ENCODE results near the gene ZNF362. TPM values are rescaled to one million over a fixed set of nuclear protein-coding genes. Genes with fewer than 3 reads are reported as not detected.

Gene ZNF362
- total and polyA plus RNA-seq, 2 donors (not counting 1 experiment from before 2014, with no cell fraction given): 3.8 to 5.7 TPM

GRCh38 chr1:33294071-33295010 lies 38.0 kb downstream of the ZNF362 start:
- Histone ChIP-seq H3K9ac (ENCODE audit: insufficient read depth, low read length) (no peak overlapping the region), H3K4me1 (ENCODE audit: control insufficient read depth, extremely low read depth, insufficient read depth, low read length) (peaks cover 5% of the 10 kb centered on the region), H2AFZ (ENCODE audit: low read length) (no peak overlapping the region), H3K36me3 (ENCODE audit: control insufficient read depth, insufficient read depth, low read length) (peaks cover 4% of the 10 kb centered on the region), H3K4me3 (replicated peaks in 1 of 4; ENCODE audit: control extremely low read depth in 1 of 4, insufficient read depth in 1 of 4, low read depth in 3 of 4, low read length in 4 of 4) (no peak overlapping the region), H3K9me3 (ENCODE audit: control insufficient read depth, insufficient read depth, low read depth, low read length) (no peaks in the 10 kb centered on the region), H3K27me3 (ENCODE audit: control insufficient read depth, insufficient read depth, low read length) (no peaks in the 10 kb centered on the region), H4K20me1 (ENCODE audit: control insufficient read depth, extremely low read depth, insufficient read depth, low read length) (no peaks in the 10 kb centered on the region), H3K79me2 (ENCODE audit: control insufficient read depth, insufficient read depth, low read length) (no peaks in the 10 kb centered on the region), H3K27ac (ENCODE audit: insufficient read depth, low read length) (no peak overlapping the region), H3K4me2 (ENCODE audit: extremely low read depth, insufficient read depth, low read length) (no peak overlapping the region)
- no peak for DNase-seq (ENCODE audit: low read depth in 2 of 2)
- TF ChIP-seq EZH2 (IDR thresholded peaks at IDR 0.05; ENCODE audit: low read length, missing control alignments): no peak
- TF ChIP-seq CTCF (conservative IDR thresholded peaks at IDR 0.05 in 1 of 2, IDR thresholded peaks at IDR 0.05 in 1 of 2; ENCODE audit: low read depth in 1 of 2, low read length in 2 of 2): no peak

GRCh38 chr1:33295023-33295422 lies 38.7 kb downstream of the ZNF362 start:
- H3K4me3 ChIP-seq (replicated peaks in 1 of 4; ENCODE audit: control extremely low read depth in 1 of 4, insufficient read depth in 1 of 4, low read depth in 3 of 4, low read length in 4 of 4): no peak overlapping the region
- H3K4me2 ChIP-seq (ENCODE audit: extremely low read depth, insufficient read depth, low read length): no peak overlapping the region
- no peaks in the 10 kb centered on the region for H3K79me2 ChIP-seq (ENCODE audit: control insufficient read depth, insufficient read depth, low read length)
- H4K20me1 ChIP-seq (ENCODE audit: control insufficient read depth, extremely low read depth, insufficient read depth, low read length): no peaks in the 10 kb centered on the region
- H3K9ac ChIP-seq (ENCODE audit: insufficient read depth, low read length): no peak overlapping the region
- no peaks in the 10 kb centered on the region for H3K27me3 ChIP-seq (ENCODE audit: control insufficient read depth, insufficient read depth, low read length)
- no peak for DNase-seq (ENCODE audit: low read depth in 2 of 2)
- H3K36me3 ChIP-seq (ENCODE audit: control insufficient read depth, insufficient read depth, low read length): peaks cover 4% of the 10 kb centered on the region
- no peak overlapping the region for H3K27ac ChIP-seq (ENCODE audit: insufficient read depth, low read length)
- no peaks in the 10 kb centered on the region for H3K9me3 ChIP-seq (ENCODE audit: control insufficient read depth, insufficient read depth, low read depth, low read length)
- peaks cover 5% of the 10 kb centered on the region for H3K4me1 ChIP-seq (ENCODE audit: control insufficient read depth, extremely low read depth, insufficient read depth, low read length)
- TF ChIP-seq EZH2 (IDR thresholded peaks at IDR 0.05; ENCODE audit: low read length, missing control alignments): no peak
- TF ChIP-seq CTCF (conservative IDR thresholded peaks at IDR 0.05 in 1 of 2, IDR thresholded peaks at IDR 0.05 in 1 of 2; ENCODE audit: low read depth in 1 of 2, low read length in 2 of 2): no peak
- H2AFZ ChIP-seq (ENCODE audit: low read length): no peak overlapping the region

DNA sequence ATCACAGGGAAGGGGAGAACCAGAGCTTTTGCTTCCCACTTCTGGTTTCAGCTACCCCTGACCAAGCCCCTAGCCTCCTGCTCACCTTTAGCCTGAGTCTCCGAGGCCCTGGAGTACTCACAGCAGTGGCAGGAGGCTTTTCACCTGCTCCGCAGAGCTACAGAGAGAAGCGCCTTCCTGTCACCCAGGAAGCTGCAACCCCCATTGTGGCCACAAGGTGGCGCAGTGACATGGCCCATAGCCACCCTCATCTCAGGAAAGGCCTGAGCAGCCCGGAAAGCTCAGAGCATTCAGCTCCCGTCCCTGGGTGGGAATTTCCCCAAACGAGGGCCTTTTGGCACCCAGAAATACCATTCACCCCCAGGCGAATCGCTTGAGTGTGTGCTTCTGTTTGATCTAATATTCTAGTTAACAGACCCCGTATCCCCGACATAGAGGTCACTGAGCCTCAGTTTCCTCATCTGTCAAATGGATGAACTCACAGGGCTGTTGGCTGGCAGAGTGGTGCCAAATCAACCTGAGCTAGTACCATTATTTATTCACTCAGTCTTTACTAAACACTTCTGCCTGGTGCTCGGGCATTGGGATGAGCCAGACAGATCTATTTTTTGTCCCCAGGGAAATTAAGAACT lies 39.3 kb downstream of the ZNF362 start:
- Histone ChIP-seq H3K27ac (ENCODE audit: insufficient read depth, low read length) (peak overlapping the region; percentile 19), H3K79me2 (ENCODE audit: control insufficient read depth, insufficient read depth, low read length) (no peaks in the 10 kb centered on the region), H3K4me3 (replicated peaks in 1 of 4; ENCODE audit: control extremely low read depth in 1 of 4, insufficient read depth in 1 of 4, low read depth in 3 of 4, low read length in 4 of 4) (no peak overlapping the region), H3K4me1 (ENCODE audit: control insufficient read depth, extremely low read depth, insufficient read depth, low read length) (peaks cover 5% of the 10 kb centered on the region), H3K27me3 (ENCODE audit: control insufficient read depth, insufficient read depth, low read length) (no peaks in the 10 kb centered on the region), H4K20me1 (ENCODE audit: control insufficient read depth, extremely low read depth, insufficient read depth, low read length) (no peaks in the 10 kb centered on the region), H3K4me2 (ENCODE audit: extremely low read depth, insufficient read depth, low read length) (no peak overlapping the region), H2AFZ (ENCODE audit: low read length) (no peak overlapping the region), H3K36me3 (ENCODE audit: control insufficient read depth, insufficient read depth, low read length) (peaks cover 4% of the 10 kb centered on the region), H3K9me3 (ENCODE audit: control insufficient read depth, insufficient read depth, low read depth, low read length) (no peaks in the 10 kb centered on the region), H3K9ac (ENCODE audit: insufficient read depth, low read length) (no peak overlapping the region)
- TF ChIP-seq EZH2 (IDR thresholded peaks at IDR 0.05; ENCODE audit: low read length, missing control alignments): no peak
- peak; percentile 92 to 94 for TF ChIP-seq CTCF (conservative IDR thresholded peaks at IDR 0.05 in 1 of 2, IDR thresholded peaks at IDR 0.05 in 1 of 2; ENCODE audit: low read depth in 1 of 2, low read length in 2 of 2)
- DNase-seq (ENCODE audit: low read depth in 2 of 2): peak; percentile 55 to 75
